HepG2 (cell line): Measurements from ENCODE around the gene NFIL3.

Experiments
- ELK4 ChIP-seq: sonication (generic); formaldehyde crosslinking; IDR thresholded peaks from 2 replicates; pipeline ENCODE4 v1.9.0; 2021; ENCODE audit warnings: missing genetic modification reagents, borderline replicate concordance
- GABPA ChIP-seq, 2 experiments: IDR thresholded peaks; 2 replicates each; pipeline ENCODE4 v1.6.1; 2011 to 2016; ENCODE audit warnings: low read depth in 2 of 2, low read length in 1 of 2, missing biosample characterization in 1 of 2, missing genetic modification characterization in 1 of 2
- KAT2B ChIP-seq: fragments of 150-350 bp; IDR thresholded peaks from 2 replicates; pipeline ENCODE4 v1.6.1; 2014; ENCODE audit warnings: low read depth, low read length, borderline replicate concordance
- NPAS2 ChIP-seq: sonication (generic); formaldehyde crosslinking; IDR thresholded peaks from 2 replicates; pipeline ENCODE4 v1.8.0; 2022; ENCODE audit warnings: mild to moderate bottlenecking, missing genetic modification reagents, borderline replicate concordance
- TBP ChIP-seq: sonication (generic); formaldehyde crosslinking; IDR thresholded peaks from 2 replicates; pipeline ENCODE4 v1.5.0; 2020; ENCODE audit warnings: missing genetic modification reagents
- ZNF704 ChIP-seq: sonication (generic); formaldehyde crosslinking; IDR thresholded peaks from 2 replicates; pipeline ENCODE4 v1.8.1; 2023; ENCODE audit warnings: mild to moderate bottlenecking, inconsistent platforms, moderate library complexity, missing genetic modification reagents, borderline replicate concordance

GRCh38 chr9:91443321-91443993 is 19.8 kb upstream of the NFIL3 start:
- TF ChIP-seq GABPA (IDR thresholded peaks at IDR 0.05; ENCODE audit: low read depth, low read length) (no peak), GABPA (CRISPR knock-in tag; IDR thresholded peaks at IDR 0.05; ENCODE audit: low read depth) (no peak), ELK4 (CRISPR knock-in tag) (no peak), KAT2B (no peak), TBP (no peak), ZNF704 (CRISPR knock-in tag) (no peak), NPAS2 (CRISPR knock-in tag) (no peak)
